B cell (primary cell): ENCODE results near the gene RHNO1. TPM values are rescaled to one million over a fixed set of nuclear protein-coding genes. Genes with fewer than 3 reads are reported as not detected.

Experiments used
- ATAC-seq: fragments of 200-7000 bp; cut with Tn5 transposase; one replicate; pipeline ENCODE4 v1.10.0; 2021; ENCODE audit warnings: low read depth, mild to moderate bottlenecking, moderate number of reproducible peaks, moderate library complexity
- CTCF ChIA-PET: fragments of 350-600 bp; sonication (Branson Sonifier 250); formaldehyde crosslinking; loops from one replicate; lab custom pipeline; 2021; ENCODE audit warnings: antibody characterized with exemption, inconsistent platforms; lab: Charles Lee
- POLR2A ChIA-PET: fragments of 350-600 bp; sonication (Branson Sonifier 250); formaldehyde crosslinking; loops from one replicate; lab custom pipeline; 2021; ENCODE audit warnings: antibody characterized with exemption; lab: Charles Lee
- DNase-seq: peaks from one replicate; pipeline ENCODE4 v3.0.0; 2013
- H2AFZ ChIP-seq: 2 replicates; pipeline ENCODE4 v1.6.1; 2012; ENCODE audit warnings: mild to moderate bottlenecking, low read depth, low read length; ENCODE audit not compliant: insufficient read depth, poor library complexity, severe bottlenecking
- H3K27ac ChIP-seq, 2 donors: 1 replicate in 1 of 2; 2 replicates in 1 of 2; pipeline ENCODE4 v1.5.1; 2012 to 2013; ENCODE audit warnings: low read length in 2 of 2, mild to moderate bottlenecking in 2 of 2, moderate library complexity in 1 of 2
- H3K27me3 ChIP-seq, 4 experiments: fragments of 200-600 bp in 1 of 4; sonication (generic) in 1 of 4; replicated peaks in 1 of 4; 1 replicate in 2 of 4; 2 replicates in 2 of 4; pipeline versions ENCODE4 v1.6.1 to v1.7.0; 2013 to 2016; ENCODE audit warnings: low read length in 3 of 4, mild to moderate bottlenecking in 2 of 4, mixed read lengths in 1 of 4, moderate library complexity in 1 of 4; ENCODE audit not compliant: insufficient read depth in 4 of 4, control insufficient read depth in 3 of 4; ENCODE audit errors: control extremely low read depth in 1 of 4
- H3K36me3 ChIP-seq, 2 experiments: replicated peaks in 1 of 2; 1 replicate in 1 of 2; 2 replicates in 1 of 2; pipeline versions ENCODE4 v1.6.1 to v1.7.1; 2013; ENCODE audit warnings: low read length in 1 of 2; ENCODE audit not compliant: insufficient read depth in 2 of 2, control insufficient read depth in 1 of 2; ENCODE audit errors: control extremely low read depth in 1 of 2, extremely low read depth in 1 of 2
- H3K4me1 ChIP-seq, 2 donors: fragments of 200-600 bp in 1 of 2; sonication (generic) in 1 of 2; 1 replicate in 1 of 2; 2 replicates in 1 of 2; pipeline versions ENCODE4 v1.5.1 to v1.6.1; 2013 to 2017; ENCODE audit warnings: low read length in 2 of 2; ENCODE audit not compliant: control insufficient read depth in 2 of 2, insufficient read depth in 2 of 2
- H3K4me2 ChIP-seq: replicated peaks from 2 replicates; pipeline ENCODE3; 2012; ENCODE audit warnings: mild to moderate bottlenecking, low read depth, low read length; ENCODE audit not compliant: poor library complexity, severe bottlenecking
- H3K4me3 ChIP-seq, 5 experiments: fragments of 200-600 bp in 1 of 5; sonication (generic) in 1 of 5; 1 replicate in 3 of 5; 2 replicates in 2 of 5; pipeline versions ENCODE4 v1.5.1 to v1.7.0; 2011 to 2016; ENCODE audit warnings: low read length in 4 of 5, mild to moderate bottlenecking in 4 of 5, low read depth in 2 of 5, control low read depth in 1 of 5, moderate library complexity in 1 of 5; ENCODE audit not compliant: insufficient read depth in 1 of 5; ENCODE audit errors: control extremely low read depth in 1 of 5, extremely low read depth in 1 of 5
- H3K79me2 ChIP-seq: fragments of 200-600 bp; sonication (generic); one replicate; pipeline ENCODE4 v1.6.0; 2016; ENCODE audit warnings: low read length; ENCODE audit not compliant: control insufficient read depth, insufficient read depth
- H3K9ac ChIP-seq: fragments of 200-600 bp; sonication (generic); 2 replicates; pipeline ENCODE4 v1.6.1; 2017; ENCODE audit warnings: mild to moderate bottlenecking, low read length, moderate library complexity
- H3K9me3 ChIP-seq, 3 donors: one replicate each; pipeline versions ENCODE4 v1.6.1 to v1.7.1; 2013; ENCODE audit warnings: low read length in 2 of 3; ENCODE audit not compliant: control insufficient read depth in 2 of 3, insufficient read depth in 1 of 3; ENCODE audit errors: control extremely low read depth in 1 of 3
- H4K20me1 ChIP-seq: 2 replicates; pipeline ENCODE4 v1.6.0; 2012; ENCODE audit warnings: mild to moderate bottlenecking, low read length; ENCODE audit not compliant: insufficient read depth, control insufficient read depth, poor library complexity, severe bottlenecking
- H3K27ac Mint-ChIP-seq: one replicate; pipeline ENCODE4 v1.8.0; 2021; ENCODE audit warnings: mixed read lengths
- H3K27me3 Mint-ChIP-seq: one replicate; pipeline ENCODE4 v1.8.0; 2021; ENCODE audit warnings: mixed read lengths
- H3K4me1 Mint-ChIP-seq: one replicate; pipeline ENCODE4 v1.8.0; 2021; ENCODE audit warnings: mixed read lengths
- H3K4me3 Mint-ChIP-seq: one replicate; pipeline ENCODE4 v1.8.0; 2021; ENCODE audit warnings: mixed read lengths
- H3K9me3 Mint-ChIP-seq: one replicate; pipeline ENCODE4 v1.8.0; 2022; ENCODE audit warnings: mixed read lengths; ENCODE audit not compliant: insufficient read depth
- EZH2 ChIP-seq: IDR thresholded peaks from 2 replicates; pipeline ENCODE4 v1.6.1; 2012; ENCODE audit warnings: borderline replicate concordance, low read depth, mild to moderate bottlenecking, moderate library complexity, low read length; ENCODE audit not compliant: insufficient read depth, poor library complexity, severe bottlenecking
- WGBS: methylation state at CpG from one replicate; pipeline ENCODE4 v1.1.5; 2013; ENCODE audit warnings: missing lambda C conversion rate; ENCODE audit not compliant: insufficient coverage; 5-methylcytosine and 5-hydroxymethylcytosine counted together
- intact Hi-C: fragments of 100-400 bp; cut with micrococcal nuclease; formaldehyde crosslinking; loops from one replicate; pipeline ENCODE4 v1.10.0; 2022
- polyA plus RNA-seq: library from polyadenylated mRNA; depleted of rRNA; stranded (reverse); fragments of >200 nt; gene quantifications from 2 replicates; pipeline ENCODE4 v1.2.3, GENCODE V29; 2012
- total RNA-seq, 2 donors: library from RNA; stranded (reverse); fragments of 120-200 nt in 1 of 2; gene quantifications; 1 replicate in 1 of 2; 2 replicates in 1 of 2; pipeline versions ENCODE4 v1.2.3 to v1.2.4, GENCODE V29; 2013 to 2022
- TF ChIP-seq, protein P1 (sequence below): fragments of 200-600 bp; IDR thresholded peaks from one replicate; pipeline ENCODE4 v1.8.0; 2022; ENCODE audit warnings: antibody characterized with exemption, mild to moderate bottlenecking

RHNO1 gene
- total and polyA plus RNA-seq, 2 donors (not counting 1 experiment from before 2014, with no cell fraction given), result 13.3 to 13.5 TPM

DNA sequence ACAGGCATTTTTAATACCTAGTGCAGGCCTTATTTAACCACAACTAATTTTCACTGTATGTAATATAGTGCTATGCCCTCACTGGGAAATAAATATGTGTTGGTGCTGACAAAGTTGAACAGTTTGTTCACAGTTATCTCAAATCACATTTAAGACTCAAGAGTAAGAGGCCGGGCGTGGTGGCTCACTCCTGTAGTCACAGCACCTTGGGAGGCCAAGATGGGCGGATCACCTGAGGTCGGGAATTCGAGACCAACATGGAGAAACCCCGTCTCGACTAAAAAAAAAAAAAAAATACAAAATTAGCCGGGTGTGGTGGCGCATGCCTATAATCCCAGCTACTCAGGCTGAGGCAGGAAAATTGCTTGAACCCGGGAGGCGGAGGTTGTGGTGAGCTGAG is 59.3 kb downstream of the RHNO1 start:
- no peaks in the 10 kb centered on the region for H3K4me1 Mint-ChIP-seq
- no peak for ATAC-seq
- H3K9me3 Mint-ChIP-seq, result no peaks in the 10 kb centered on the region
- Histone ChIP-seq H3K27ac (no peak overlapping the region), H3K4me1 (no peaks in the 10 kb centered on the region), H3K79me2 (no peaks in the 10 kb centered on the region), H2AFZ (no peak overlapping the region), H3K36me3 (peaks cover 6 to 11% of the 10 kb centered on the region in 2 experiments), H4K20me1 (no peaks in the 10 kb centered on the region), H3K9ac (no peak overlapping the region), H3K27me3 (no peaks in the 10 kb centered on the region), H3K4me2 (no peak overlapping the region), H3K9me3 (no peaks in the 10 kb centered on the region), H3K4me3 (no peak overlapping the region)
- DNase-seq, result no peak
- whole genome bisulfite sequencing, result 90% methylated on average over 11 of the region's 11 CpGs
- no peak overlapping the region for H3K27ac Mint-ChIP-seq
- H3K4me3 Mint-ChIP-seq, result no peak overlapping the region
- TF ChIP-seq EZH2, result no peak
- TF ChIP-seq, protein P1, sequence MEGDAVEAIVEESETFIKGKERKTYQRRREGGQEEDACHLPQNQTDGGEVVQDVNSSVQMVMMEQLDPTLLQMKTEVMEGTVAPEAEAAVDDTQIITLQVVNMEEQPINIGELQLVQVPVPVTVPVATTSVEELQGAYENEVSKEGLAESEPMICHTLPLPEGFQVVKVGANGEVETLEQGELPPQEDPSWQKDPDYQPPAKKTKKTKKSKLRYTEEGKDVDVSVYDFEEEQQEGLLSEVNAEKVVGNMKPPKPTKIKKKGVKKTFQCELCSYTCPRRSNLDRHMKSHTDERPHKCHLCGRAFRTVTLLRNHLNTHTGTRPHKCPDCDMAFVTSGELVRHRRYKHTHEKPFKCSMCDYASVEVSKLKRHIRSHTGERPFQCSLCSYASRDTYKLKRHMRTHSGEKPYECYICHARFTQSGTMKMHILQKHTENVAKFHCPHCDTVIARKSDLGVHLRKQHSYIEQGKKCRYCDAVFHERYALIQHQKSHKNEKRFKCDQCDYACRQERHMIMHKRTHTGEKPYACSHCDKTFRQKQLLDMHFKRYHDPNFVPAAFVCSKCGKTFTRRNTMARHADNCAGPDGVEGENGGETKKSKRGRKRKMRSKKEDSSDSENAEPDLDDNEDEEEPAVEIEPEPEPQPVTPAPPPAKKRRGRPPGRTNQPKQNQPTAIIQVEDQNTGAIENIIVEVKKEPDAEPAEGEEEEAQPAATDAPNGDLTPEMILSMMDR, result no peak
- H3K27me3 Mint-ChIP-seq, result no peaks in the 10 kb centered on the region
- ChIA-PET CTCF (interaction anchor here (0.9 kb wide), 1 partner anchor 8 kb away, joined by 3 read pairs; no protein-coding TSS in a partner anchor), POLR2A (no interaction called here)
- intact Hi-C loops, result no loop called here

DNA sequence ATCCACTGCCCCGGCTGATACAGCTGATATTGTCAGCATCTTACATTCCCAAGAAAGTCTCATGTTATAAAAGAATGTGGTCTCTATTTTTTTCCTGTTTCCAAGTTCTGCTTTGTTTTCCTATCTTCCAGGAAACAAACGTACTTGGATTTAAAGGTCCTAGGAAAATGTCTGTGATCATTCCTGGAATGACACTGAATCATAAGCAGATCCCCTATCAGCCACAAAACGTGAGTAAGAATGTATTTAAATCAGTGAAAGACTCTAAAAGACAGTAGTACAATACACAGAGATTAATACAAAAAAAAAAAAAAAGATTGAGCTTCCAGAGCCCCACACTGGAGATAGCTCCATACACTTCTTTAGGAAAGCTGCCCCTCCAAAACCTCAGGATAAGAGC is 60.5 kb downstream of the RHNO1 start:
- no peak for ATAC-seq
- Histone ChIP-seq H4K20me1 (no peaks in the 10 kb centered on the region), H3K4me3 (no peak overlapping the region), H3K4me2 (no peak overlapping the region), H3K27me3 (no peaks in the 10 kb centered on the region), H3K79me2 (no peaks in the 10 kb centered on the region), H3K9ac (no peak overlapping the region), H3K9me3 (no peaks in the 10 kb centered on the region), H3K4me1 (no peaks in the 10 kb centered on the region), H3K36me3 (peaks cover 5 to 6% of the 10 kb centered on the region in 2 experiments), H2AFZ (no peak overlapping the region), H3K27ac (no peak overlapping the region)
- DNase-seq, result no peak
- no peak overlapping the region for H3K27ac Mint-ChIP-seq
- no peak for TF ChIP-seq EZH2
- TF ChIP-seq, protein P1, result no peak
- no peak overlapping the region for H3K4me3 Mint-ChIP-seq
- no peaks in the 10 kb centered on the region for H3K27me3 Mint-ChIP-seq
- intact Hi-C loops, result no loop called here
- POLR2A ChIA-PET, result interaction anchor here (0.8 kb wide), 1 partner anchor 47 kb away, joined by 3 read pairs; the partner anchor contains the start of gene TULP3
- H3K4me1 Mint-ChIP-seq, result no peaks in the 10 kb centered on the region
- H3K9me3 Mint-ChIP-seq, result no peaks in the 10 kb centered on the region
- CTCF ChIA-PET, result no interaction called here
- no CpG with 5 or more reads among the region's 3 CpGs for WGBS

Other genes with a start within 250 kb of the RHNO1 start
- gene FKBP4, start 82.3 kb upstream of the RHNO1 start, total RNA-seq, result 56.7 and 57.5 TPM in 2 replicates
- gene FKBP4, start 82.3 kb upstream of the RHNO1 start, polyA plus RNA-seq, result 19.3 and 28.1 TPM in 2 replicates
- 137 and 145 TPM in 2 replicates for gene ITFG2, start 64.6 kb upstream of the RHNO1 start, total RNA-seq
- gene ITFG2, start 64.6 kb upstream of the RHNO1 start, polyA plus RNA-seq, result 73.0 and 88.2 TPM in 2 replicates
- not detected in 2 replicates for gene NRIP2, start 42.2 kb upstream of the RHNO1 start, total RNA-seq
- gene NRIP2, start 42.2 kb upstream of the RHNO1 start, polyA plus RNA-seq, result not detected in 2 replicates
- not detected in 2 replicates for gene TEX52, start 20.2 kb upstream of the RHNO1 start, total RNA-seq
- gene TEX52, start 20.2 kb upstream of the RHNO1 start, polyA plus RNA-seq, result not detected in 2 replicates
- 0.51 and 0.84 TPM in 2 replicates for gene FOXM1, start within 50 bp of the RHNO1 start, total RNA-seq
- 0.67 and 0.74 TPM in 2 replicates for gene FOXM1, start within 50 bp of the RHNO1 start, polyA plus RNA-seq
- 8.1 and 8.3 TPM in 2 replicates for gene TULP3, start 13.7 kb downstream of the RHNO1 start, total RNA-seq
- gene TULP3, start 13.7 kb downstream of the RHNO1 start, polyA plus RNA-seq, result 9.2 and 12.3 TPM in 2 replicates
- gene TEAD4, start 82.2 kb downstream of the RHNO1 start, total RNA-seq, result not detected in 2 replicates
- not detected in 2 replicates for gene TEAD4, start 82.2 kb downstream of the RHNO1 start, polyA plus RNA-seq
- 0.37 and 0.49 TPM in 2 replicates for gene TSPAN9, start 200.2 kb downstream of the RHNO1 start, total RNA-seq
- 0.15 and 0.56 TPM in 2 replicates for gene TSPAN9, start 200.2 kb downstream of the RHNO1 start, polyA plus RNA-seq